Spleen (tissue), 11 donors: ENCODE measurements around the gene ZCCHC8. TPM values are rescaled to one million over a fixed set of nuclear protein-coding genes. Genes with fewer than 3 reads are reported as not detected.
"Not testable (repeated sequence)": the region's sequence is repeated elsewhere in the genome, so short reads cannot be mapped to it uniquely, and the experiment has no call there.

Experiments used
- DNase-seq: peaks from one replicate; pipeline ENCODE4 v3.0.0-alpha.2; 2020
- H3K27ac ChIP-seq, 8 donors: fragments of 200-600 bp; sonication (generic) in 7 of 8; 1 replicate in 4 of 8; 2 replicates in 4 of 8; pipeline versions ENCODE4 v1.5.0 to v1.8.0; 2016 to 2021; ENCODE audit warnings: inconsistent platforms in 4 of 8, mild to moderate bottlenecking in 4 of 8, moderate library complexity in 1 of 8
- H3K27me3 ChIP-seq, 7 donors: fragments of 200-600 bp; sonication (generic) in 6 of 7; replicated peaks in 1 of 7; 1 replicate in 4 of 7; 2 replicates in 3 of 7; pipeline versions ENCODE4 v1.5.0 to v1.8.0; 2016 to 2021; ENCODE audit warnings: inconsistent platforms in 3 of 7, mild to moderate bottlenecking in 1 of 7
- H3K36me3 ChIP-seq, 6 donors: fragments of 200-600 bp; sonication (generic) in 5 of 6; 1 replicate in 4 of 6; 2 replicates in 2 of 6; pipeline versions ENCODE4 v1.5.0 to v1.8.0; 2016 to 2021; ENCODE audit warnings: inconsistent platforms in 2 of 6
- H3K4me1 ChIP-seq, 6 donors: fragments of 200-600 bp; sonication (generic) in 5 of 6; 1 replicate in 3 of 6; 2 replicates in 3 of 6; pipeline versions ENCODE4 v1.5.0 to v1.8.0; 2016 to 2021; ENCODE audit warnings: inconsistent platforms in 3 of 6
- H3K4me3 ChIP-seq, 8 donors: fragments of 200-600 bp; sonication (generic) in 7 of 8; 1 replicate in 4 of 8; 2 replicates in 4 of 8; pipeline versions ENCODE4 v1.5.0 to v1.8.0; 2016 to 2021; ENCODE audit warnings: inconsistent platforms in 4 of 8, mild to moderate bottlenecking in 4 of 8, moderate library complexity in 2 of 8
- H3K9me3 ChIP-seq, 8 donors: fragments of 200-600 bp; sonication (generic) in 7 of 8; 1 replicate in 4 of 8; 2 replicates in 4 of 8; pipeline versions ENCODE4 v1.5.0 to v1.8.0; 2016 to 2021; ENCODE audit warnings: inconsistent platforms in 4 of 8
- POLR2A ChIP-seq, 3 donors: fragments of 450-650 bp; IDR thresholded peaks; one replicate each; pipeline ENCODE4 v1.5.1; 2017; ENCODE audit warnings: antibody characterized with exemption in 3 of 3, mild to moderate bottlenecking in 1 of 3
- POLR2AphosphoS5 ChIP-seq, 3 donors: sonication (generic); formaldehyde crosslinking; IDR thresholded peaks; one replicate each; pipeline ENCODE4 v1.5.1; 2017; ENCODE audit warnings: antibody characterized with exemption in 3 of 3
- WGBS, 5 donors: extraction: QIAGEN DNeasy Blood & Tissue Kit in 3 of 5; methylation state at CpG; one replicate each; pipeline versions ENCODE4 v1.1.5 to v1.1.7; 2013 to 2018; 5-methylcytosine and 5-hydroxymethylcytosine counted together
- intact Hi-C: fragments of 100-400 bp; cut with DNase I; formaldehyde crosslinking; loops from one replicate; pipeline ENCODE4 v1.15.0; 2023; ENCODE audit warnings: low total_unique reads
- polyA plus RNA-seq, 3 donors: library from polyadenylated mRNA; stranded (reverse); fragments of 200-250 nt; gene quantifications; one replicate each; pipeline ENCODE4 v1.2.1, GENCODE V29; 2013
- total RNA-seq, 7 donors: library from RNA; depleted of rRNA in 3 of 7; stranded (reverse); fragments of >200 nt in 3 of 7; fragmentation: NEBNext Ultra II Directional in 4 of 7; extraction: Animal tissue kit (Norgen Biotek cat#: 25700) in 4 of 7; gene quantifications; one replicate each; pipeline versions ENCODE4 v1.1.0 to v1.2.1, GENCODE V29; 2016 to 2021
- TF ChIP-seq, protein P1 (sequence below), 11 experiments: fragments of 200-600 bp in 7 of 11; fragments of 450-650 bp in 4 of 11; sonication (generic) in 4 of 11; IDR thresholded peaks in 8 of 11; conservative IDR thresholded peaks in 3 of 11; 1 replicate in 7 of 11; 2 replicates in 4 of 11; pipeline versions ENCODE4 v1.4.0 to v1.8.0; 2016 to 2021; ENCODE audit warnings: antibody characterized with exemption in 11 of 11, inconsistent platforms in 4 of 11, mild to moderate bottlenecking in 1 of 11
- donor health status: healthy with polysubstance abuse.
- donor health status: DM: no; HTN: no; CAD: no; lungs with moderate emphysema.
- donor health status: DM: no; HTN: no; CAD: no.
- donor health status: Bipolar disorder and iron deficiency.
- donor health status: healthy.
- donor health status: DM: no; HTN: no; CAD: no.
- donor health status: DM: yes; HTN: yes; CAD: no.

The ZCCHC8 gene
- total and polyA plus RNA-seq, 10 donors, result 20.6 to 37.1 (median 29.4) TPM

DNA sequence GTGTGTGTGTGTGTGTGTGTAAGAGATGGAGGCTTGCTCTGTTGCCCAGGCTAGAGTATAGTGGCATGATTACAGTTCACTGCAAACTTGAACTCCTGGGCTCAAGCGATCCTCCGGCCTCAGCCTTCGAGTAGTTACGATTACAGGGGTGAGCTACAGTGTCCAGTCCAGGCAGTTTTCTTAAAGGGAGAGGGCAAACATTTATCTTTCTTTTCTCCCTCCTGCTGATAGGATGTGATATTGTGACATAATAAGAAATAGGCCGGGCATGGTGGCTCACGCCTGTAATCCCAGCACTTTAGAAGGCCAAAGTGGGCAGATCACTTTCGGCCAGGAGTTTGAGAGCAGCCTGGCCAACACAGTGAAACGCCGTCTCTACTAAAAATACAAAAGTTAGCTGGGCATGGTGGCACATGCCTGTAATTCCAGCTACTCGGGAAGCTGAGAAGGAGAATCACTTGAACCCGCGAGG lies 46.4 kb downstream of the ZCCHC8 start:
- H3K4me3 ChIP-seq, result no peak overlapping the region

DNA sequence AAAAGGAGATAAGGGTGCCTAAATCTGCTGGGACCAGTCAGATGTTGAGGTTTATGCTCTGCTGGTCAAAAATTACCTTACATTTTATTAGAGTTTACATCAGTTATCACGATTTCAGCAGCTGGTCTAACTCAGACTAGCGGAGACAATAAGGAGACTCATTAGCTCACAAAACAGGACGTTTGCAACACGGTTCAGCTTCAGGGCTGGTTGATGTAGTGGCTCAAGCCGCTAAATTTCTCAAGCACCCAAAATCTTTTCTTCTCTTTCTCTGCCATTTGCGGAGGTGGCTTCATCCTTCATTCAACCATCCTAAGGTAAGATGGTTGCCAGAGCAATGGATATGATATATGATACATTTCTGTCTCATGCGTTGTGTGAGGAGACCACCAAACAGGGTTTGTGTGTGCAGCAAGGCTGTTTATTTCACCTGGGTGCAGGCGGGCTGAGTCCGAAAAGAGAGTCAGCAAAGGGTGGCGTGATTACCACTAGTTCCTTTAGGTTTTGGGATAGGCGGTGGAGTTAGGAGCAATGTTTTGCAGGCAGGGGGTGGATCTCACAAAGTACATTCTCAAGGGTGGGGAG lies 47.9 kb downstream of the ZCCHC8 start:
- peak overlapping the region in 7 of 8 donors; percentile 17 to 80 (median 71) for H3K27ac ChIP-seq
- TF ChIP-seq, protein P1, sequence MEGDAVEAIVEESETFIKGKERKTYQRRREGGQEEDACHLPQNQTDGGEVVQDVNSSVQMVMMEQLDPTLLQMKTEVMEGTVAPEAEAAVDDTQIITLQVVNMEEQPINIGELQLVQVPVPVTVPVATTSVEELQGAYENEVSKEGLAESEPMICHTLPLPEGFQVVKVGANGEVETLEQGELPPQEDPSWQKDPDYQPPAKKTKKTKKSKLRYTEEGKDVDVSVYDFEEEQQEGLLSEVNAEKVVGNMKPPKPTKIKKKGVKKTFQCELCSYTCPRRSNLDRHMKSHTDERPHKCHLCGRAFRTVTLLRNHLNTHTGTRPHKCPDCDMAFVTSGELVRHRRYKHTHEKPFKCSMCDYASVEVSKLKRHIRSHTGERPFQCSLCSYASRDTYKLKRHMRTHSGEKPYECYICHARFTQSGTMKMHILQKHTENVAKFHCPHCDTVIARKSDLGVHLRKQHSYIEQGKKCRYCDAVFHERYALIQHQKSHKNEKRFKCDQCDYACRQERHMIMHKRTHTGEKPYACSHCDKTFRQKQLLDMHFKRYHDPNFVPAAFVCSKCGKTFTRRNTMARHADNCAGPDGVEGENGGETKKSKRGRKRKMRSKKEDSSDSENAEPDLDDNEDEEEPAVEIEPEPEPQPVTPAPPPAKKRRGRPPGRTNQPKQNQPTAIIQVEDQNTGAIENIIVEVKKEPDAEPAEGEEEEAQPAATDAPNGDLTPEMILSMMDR (IDR thresholded peaks at IDR 0.05 in 8 of 11, conservative IDR thresholded peaks at IDR 0.05 in 3 of 11), result no peak
- TF ChIP-seq POLR2A (IDR thresholded peaks at IDR 0.05) (no peak), POLR2AphosphoS5 (IDR thresholded peaks at IDR 0.05) (no peak)
- peaks cover 3 to 21% (median 16%) of the 10 kb centered on the region in 6 donors for H3K4me1 ChIP-seq
- no peaks in the 10 kb centered on the region for H3K9me3 ChIP-seq
- no peak for DNase-seq
- intact Hi-C loops, result no loop called here
- no peaks in the 10 kb centered on the region for H3K27me3 ChIP-seq
- 68 to 80% (median 78%) methylated on average over 11 of the region's 11 CpGs for whole genome bisulfite sequencing, 5 donors
- H3K36me3 ChIP-seq, result no peaks in the 10 kb centered on the region
- no peak overlapping the region for H3K4me3 ChIP-seq

More for the DNA sequence above, 46.4 kb downstream of the ZCCHC8 start:
- 91 to 94% (median 92%) methylated on average over 12 of the region's 12 CpGs for WGBS, 5 donors
- intact Hi-C loops, result no loop called here
- no peak for DNase-seq
- Histone ChIP-seq H3K36me3 (no peaks in the 10 kb centered on the region), H3K27ac (peak overlapping the region in 2 of 8 donors; percentile 75 to 80), H3K4me1 (peaks cover 3 to 21% (median 16%) of the 10 kb centered on the region in 6 donors), H3K27me3 (no peaks in the 10 kb centered on the region), H3K9me3 (no peaks in the 10 kb centered on the region)
- TF ChIP-seq, protein P1 (IDR thresholded peaks at IDR 0.05 in 8 of 11, conservative IDR thresholded peaks at IDR 0.05 in 3 of 11), result no peak
- TF ChIP-seq POLR2A (IDR thresholded peaks at IDR 0.05) (no peak), POLR2AphosphoS5 (IDR thresholded peaks at IDR 0.05) (no peak)

DNA sequence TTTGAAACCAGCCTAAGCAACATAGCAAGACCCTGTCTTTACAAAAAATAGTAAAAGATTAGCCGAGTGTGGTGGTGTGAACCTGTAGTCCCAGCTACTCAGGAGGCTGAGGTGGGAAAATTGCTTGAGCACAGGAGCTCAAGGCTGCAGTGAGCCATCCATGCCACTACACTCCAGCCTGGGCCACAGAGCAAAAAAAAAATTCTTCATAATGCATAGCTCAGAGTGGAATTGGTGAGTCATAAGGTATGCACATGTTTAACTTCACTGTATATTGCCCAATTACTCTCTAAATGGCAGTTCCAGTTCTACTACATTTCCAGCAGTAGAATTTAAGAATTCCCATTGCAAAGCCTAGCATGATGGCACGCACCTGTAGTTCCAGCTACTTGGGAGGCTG lies 51.4 kb downstream of the ZCCHC8 start:
- DNase-seq, result no peak
- WGBS, 5 donors, result 89 to 98% (median 91%) methylated on average over 2 of the region's 2 CpGs
- Histone ChIP-seq H3K4me3 (no peak overlapping the region), H3K36me3 (no peaks in the 10 kb centered on the region), H3K4me1 (peaks cover 3 to 19% (median 16%) of the 10 kb centered on the region in 6 donors), H3K27ac (no peak overlapping the region), H3K27me3 (no peaks in the 10 kb centered on the region), H3K9me3 (no peaks in the 10 kb centered on the region)
- intact Hi-C loops, result no loop called here
- no peak for TF ChIP-seq POLR2A (IDR thresholded peaks at IDR 0.05)
- TF ChIP-seq POLR2AphosphoS5 (IDR thresholded peaks at IDR 0.05), result no peak
- TF ChIP-seq, protein P1 (IDR thresholded peaks at IDR 0.05 in 8 of 11, conservative IDR thresholded peaks at IDR 0.05 in 3 of 11), result no peak

DNA sequence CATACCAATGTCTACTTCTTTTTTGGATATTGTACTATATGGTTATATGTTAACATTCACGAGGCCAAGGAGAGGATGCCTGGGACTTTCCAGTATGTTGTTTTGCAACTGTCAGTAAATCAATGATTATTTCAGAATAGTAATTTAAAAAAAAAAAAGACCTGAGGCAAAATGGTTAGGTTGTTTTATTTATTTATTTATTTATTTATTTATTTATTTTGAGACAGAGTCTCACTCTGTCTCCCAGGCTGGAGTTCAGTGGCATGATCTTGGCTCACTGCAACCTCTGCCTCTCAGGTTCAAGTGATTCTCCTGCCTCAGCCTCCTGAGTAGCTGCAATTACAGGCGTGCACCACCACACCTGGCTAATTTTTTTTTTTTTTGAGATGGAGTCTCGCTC lies 52.9 kb downstream of the ZCCHC8 start:
- H3K4me3 ChIP-seq, H3K9me3 ChIP-seq, intact Hi-C loops, H3K27ac ChIP-seq, DNase-seq, H3K27me3 ChIP-seq, H3K4me1 ChIP-seq, H3K36me3 ChIP-seq: not testable (repeated sequence)
- WGBS, 5 donors, result 93 to 97% (median 96%) methylated on average over 3 of the region's 3 CpGs

DNA sequence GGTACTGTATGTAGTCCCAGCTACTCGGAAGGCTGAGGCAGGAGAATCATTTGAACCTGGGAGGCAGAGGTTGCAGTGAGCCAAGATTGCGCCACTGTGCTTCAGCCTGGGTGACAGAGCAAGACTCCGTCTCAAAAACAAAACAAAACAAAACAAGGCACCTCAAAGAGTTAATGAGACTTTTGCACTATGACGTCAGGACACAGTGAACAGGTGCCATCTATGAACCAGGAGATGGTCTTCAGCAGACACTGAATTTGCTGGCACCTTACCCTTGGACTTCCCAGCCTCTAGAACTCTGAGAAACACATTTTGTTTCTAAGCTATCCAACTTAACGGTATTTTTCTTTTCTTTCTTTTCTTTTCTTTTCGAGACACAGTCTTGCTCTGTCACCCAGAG lies 54.3 kb downstream of the ZCCHC8 start:
- 77 to 85% (median 81%) methylated on average over 6 of the region's 6 CpGs for WGBS, 5 donors

DNA sequence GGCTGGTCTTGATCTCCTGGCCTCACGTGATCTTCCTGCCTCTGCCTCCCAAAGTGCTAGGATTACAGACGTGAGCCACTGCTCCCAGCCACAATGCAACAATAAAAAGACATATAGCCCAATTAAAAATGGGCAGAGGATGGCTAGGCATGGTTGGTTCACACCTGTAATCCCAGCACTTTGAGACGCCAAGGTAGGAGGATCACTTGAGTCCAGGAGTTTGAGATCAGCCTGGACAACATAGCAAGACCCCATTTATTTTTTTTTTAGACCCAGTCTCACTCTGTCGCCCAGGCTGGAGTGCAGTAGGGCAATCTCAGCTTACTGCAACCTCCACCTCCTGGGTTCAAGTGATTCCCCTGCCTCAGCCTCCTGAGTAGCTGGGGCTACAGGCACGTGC lies 56.7 kb downstream of the ZCCHC8 start:
- H3K4me3 ChIP-seq, H3K9me3 ChIP-seq, intact Hi-C loops, DNase-seq, H3K27me3 ChIP-seq, H3K36me3 ChIP-seq, H3K4me1 ChIP-seq, H3K27ac ChIP-seq: not testable (repeated sequence)
- 74 to 86% (median 81%) methylated on average over 5 of the region's 5 CpGs for WGBS, 5 donors

More for the DNA sequence above, 54.3 kb downstream of the ZCCHC8 start:
- DNase-seq, H3K36me3 ChIP-seq, H3K9me3 ChIP-seq, intact Hi-C loops, H3K27me3 ChIP-seq, H3K4me1 ChIP-seq, H3K27ac ChIP-seq, H3K4me3 ChIP-seq: not testable (repeated sequence)

DNA sequence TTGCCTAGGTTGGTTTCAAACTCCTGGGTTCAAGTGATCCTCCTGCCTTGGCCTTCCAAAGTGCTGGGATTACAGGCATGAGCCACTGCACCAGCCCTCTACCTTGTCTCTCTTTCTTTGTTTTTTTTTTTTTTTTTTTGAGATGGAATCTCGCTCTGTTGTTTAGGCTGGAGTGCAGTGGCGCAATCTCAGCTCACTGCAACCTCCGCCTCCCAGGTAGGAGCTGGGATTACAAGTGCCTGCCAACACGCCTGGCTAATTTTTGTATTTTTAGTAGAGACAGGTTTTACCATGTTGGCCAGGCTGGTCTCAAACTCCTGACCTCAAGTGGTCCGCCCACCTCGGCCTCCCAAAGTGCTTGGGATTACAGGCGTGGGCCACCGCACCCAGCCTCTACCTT lies 61.9 kb downstream of the ZCCHC8 start:
- DNase-seq, result not testable (repeated sequence)
- WGBS, 5 donors, result 93 to 99% (median 97%) methylated on average over 8 of the region's 8 CpGs

More for the DNA sequence above, 61.9 kb downstream of the ZCCHC8 start:
- H3K9me3 ChIP-seq, intact Hi-C loops, H3K27me3 ChIP-seq, H3K36me3 ChIP-seq, H3K27ac ChIP-seq, H3K4me1 ChIP-seq, H3K4me3 ChIP-seq: not testable (repeated sequence)
